Astrocyte (in vitro differentiated cells and primary cell): Measurements from ENCODE around the gene PTPRK. TPM values are rescaled to one million over a fixed set of nuclear protein-coding genes. Genes with fewer than 3 reads are reported as not detected.

Source experiments
- DNase-seq: peaks from one replicate; pipeline ENCODE4 v3.0.0-alpha.2; 2010; ENCODE audit warnings: low read depth
- FAIRE-seq: peaks from 2 replicates; lab custom pipeline; 2011; peaks lifted over from hg19 to GRCh38; lab: Jason Lieb, UNC
- H2AFZ ChIP-seq: 2 replicates; pipeline ENCODE4 v1.6.0; 2012; ENCODE audit warnings: low read depth, low read length, inconsistent platforms
- H3K27ac ChIP-seq: 2 replicates; pipeline ENCODE4 v1.5.1; 2011; ENCODE audit warnings: low read depth, low read length, inconsistent platforms
- H3K27me3 ChIP-seq: 2 replicates; pipeline ENCODE4 v1.6.0; 2011; ENCODE audit warnings: low read length, inconsistent platforms; ENCODE audit not compliant: insufficient read depth
- H3K36me3 ChIP-seq: 2 replicates; pipeline ENCODE4 v1.5.1; 2011; ENCODE audit warnings: low read length, inconsistent platforms; ENCODE audit not compliant: insufficient read depth
- H3K4me1 ChIP-seq: 2 replicates; pipeline ENCODE4 v1.5.1; 2011; ENCODE audit warnings: low read length, inconsistent platforms; ENCODE audit not compliant: insufficient read depth
- H3K4me2 ChIP-seq: 2 replicates; pipeline ENCODE4 v1.6.0; 2012; ENCODE audit warnings: low read length, inconsistent platforms
- H3K4me3 ChIP-seq: 2 replicates; pipeline ENCODE4 v1.5.1; 2011; ENCODE audit warnings: low read depth, mild to moderate bottlenecking, low read length, inconsistent platforms; ENCODE audit not compliant: insufficient read depth
- H3K79me2 ChIP-seq: 2 replicates; pipeline ENCODE4 v1.6.0; 2012; ENCODE audit warnings: mild to moderate bottlenecking, low read length, inconsistent platforms; ENCODE audit not compliant: insufficient read depth
- H3K9ac ChIP-seq: 2 replicates; pipeline ENCODE4 v1.6.0; 2012; ENCODE audit warnings: mild to moderate bottlenecking, low read length, inconsistent platforms
- H3K9me3 ChIP-seq: 2 replicates; pipeline ENCODE4 v1.5.1; 2012; ENCODE audit warnings: low read depth, mild to moderate bottlenecking, low read length, inconsistent platforms; ENCODE audit not compliant: insufficient read depth
- H4K20me1 ChIP-seq: 2 replicates; pipeline ENCODE4 v1.6.0; 2012; ENCODE audit warnings: low read length, inconsistent platforms; ENCODE audit not compliant: insufficient read depth
- H3K27ac Mint-ChIP-seq: one replicate; pipeline ENCODE4 v1.8.0; 2021; ENCODE audit warnings: mild to moderate bottlenecking, mixed read lengths; ENCODE audit not compliant: unreplicated experiment
- H3K27me3 Mint-ChIP-seq: one replicate; pipeline ENCODE4 v1.8.0; 2021; ENCODE audit warnings: low read depth, mixed read lengths; ENCODE audit not compliant: unreplicated experiment
- H3K36me3 Mint-ChIP-seq: one replicate; pipeline ENCODE4 v1.8.0; 2021; ENCODE audit warnings: low read depth, mixed read lengths; ENCODE audit not compliant: unreplicated experiment
- H3K4me1 Mint-ChIP-seq: one replicate; pipeline ENCODE4 v1.8.0; 2021; ENCODE audit warnings: low read depth, mixed read lengths; ENCODE audit not compliant: unreplicated experiment
- H3K4me3 Mint-ChIP-seq: one replicate; pipeline ENCODE4 v1.8.0; 2021; ENCODE audit warnings: mild to moderate bottlenecking, moderate library complexity, mixed read lengths; ENCODE audit not compliant: unreplicated experiment
- H3K9me3 Mint-ChIP-seq: one replicate; pipeline ENCODE4 v1.8.0; 2021; ENCODE audit warnings: mild to moderate bottlenecking, mixed read lengths; ENCODE audit not compliant: unreplicated experiment
- EZH2 ChIP-seq: IDR thresholded peaks from 2 replicates; pipeline ENCODE4 v1.6.1; 2012; ENCODE audit warnings: mild to moderate bottlenecking, low read length, inconsistent platforms; ENCODE audit not compliant: insufficient read depth
- total RNA-seq: library from RNA; stranded (reverse); gene quantifications from 2 replicates; pipeline ENCODE4 v1.2.1, GENCODE V29; 2021
- TF ChIP-seq, protein P1 (sequence below): IDR thresholded peaks from 2 replicates; pipeline ENCODE4 v1.5.1; 2011; ENCODE audit warnings: low read depth, mild to moderate bottlenecking, inconsistent platforms, low read length, moderate library complexity; ENCODE audit not compliant: insufficient read depth

The PTPRK gene
- total RNA-seq, 1 donor from 2014 or later = 159 TPM

DNA sequence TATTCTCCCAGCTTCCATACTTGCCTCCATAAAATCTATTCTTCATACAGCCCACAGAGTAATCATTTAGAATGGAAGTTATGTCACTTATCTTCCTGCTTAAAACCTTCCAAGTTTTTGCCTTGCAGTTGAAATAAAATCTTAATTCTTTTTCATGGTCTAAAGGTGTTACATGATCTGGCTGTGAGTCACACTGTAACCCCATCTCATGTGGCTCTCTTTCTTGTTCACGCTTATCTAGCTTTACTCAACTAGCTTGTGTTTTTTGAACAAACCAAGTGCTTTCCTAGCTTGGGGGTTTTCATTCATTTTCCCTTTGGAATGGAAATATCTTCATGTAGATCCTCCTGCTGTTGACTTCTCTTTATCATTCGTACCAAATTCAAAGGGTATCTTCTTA is 596.0 kb downstream of the PTPRK start:
- H3K27me3 ChIP-seq = no peaks in the 10 kb centered on the region
- FAIRE-seq = peak; percentile 66

DNA sequence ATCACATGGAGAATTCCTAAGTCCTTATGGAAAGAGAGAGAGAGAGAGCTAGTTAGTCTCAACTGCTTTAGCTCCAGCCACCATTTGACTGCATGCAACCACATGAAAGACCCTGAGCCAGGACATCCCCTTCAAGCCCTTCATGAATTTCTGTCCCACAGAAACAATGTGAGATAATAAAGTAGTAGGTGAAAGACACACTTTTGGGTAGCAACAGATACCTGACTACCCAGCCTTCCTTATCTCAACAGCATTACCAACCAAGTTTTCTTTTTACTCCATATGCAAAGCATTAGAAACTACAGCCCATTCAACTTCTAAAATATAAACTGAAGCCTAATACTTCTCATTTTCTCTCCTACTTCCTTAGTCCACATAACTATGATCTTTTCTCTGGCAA is 596.4 kb downstream of the PTPRK start:
- H3K27me3 ChIP-seq = no peaks in the 10 kb centered on the region
- H3K4me3 ChIP-seq = no peak overlapping the region
- H3K36me3 ChIP-seq = no peaks in the 10 kb centered on the region
- H3K9me3 ChIP-seq = no peaks in the 10 kb centered on the region
- H3K4me1 ChIP-seq = no peaks in the 10 kb centered on the region
- Mint-ChIP-seq H3K4me1 (peaks cover 6% of the 10 kb centered on the region), H3K36me3 (no peaks in the 10 kb centered on the region), H3K27ac (no peak overlapping the region), H3K4me3 (no peak overlapping the region), H3K27me3 (no peaks in the 10 kb centered on the region), H3K9me3 (peaks cover 9% of the 10 kb centered on the region)
- H3K27ac ChIP-seq = no peak overlapping the region
- H3K4me2 ChIP-seq = no peak overlapping the region
- no peak for TF ChIP-seq EZH2
- TF ChIP-seq, protein P1, sequence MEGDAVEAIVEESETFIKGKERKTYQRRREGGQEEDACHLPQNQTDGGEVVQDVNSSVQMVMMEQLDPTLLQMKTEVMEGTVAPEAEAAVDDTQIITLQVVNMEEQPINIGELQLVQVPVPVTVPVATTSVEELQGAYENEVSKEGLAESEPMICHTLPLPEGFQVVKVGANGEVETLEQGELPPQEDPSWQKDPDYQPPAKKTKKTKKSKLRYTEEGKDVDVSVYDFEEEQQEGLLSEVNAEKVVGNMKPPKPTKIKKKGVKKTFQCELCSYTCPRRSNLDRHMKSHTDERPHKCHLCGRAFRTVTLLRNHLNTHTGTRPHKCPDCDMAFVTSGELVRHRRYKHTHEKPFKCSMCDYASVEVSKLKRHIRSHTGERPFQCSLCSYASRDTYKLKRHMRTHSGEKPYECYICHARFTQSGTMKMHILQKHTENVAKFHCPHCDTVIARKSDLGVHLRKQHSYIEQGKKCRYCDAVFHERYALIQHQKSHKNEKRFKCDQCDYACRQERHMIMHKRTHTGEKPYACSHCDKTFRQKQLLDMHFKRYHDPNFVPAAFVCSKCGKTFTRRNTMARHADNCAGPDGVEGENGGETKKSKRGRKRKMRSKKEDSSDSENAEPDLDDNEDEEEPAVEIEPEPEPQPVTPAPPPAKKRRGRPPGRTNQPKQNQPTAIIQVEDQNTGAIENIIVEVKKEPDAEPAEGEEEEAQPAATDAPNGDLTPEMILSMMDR = no peak
- no peak for FAIRE-seq
- H3K79me2 ChIP-seq = no peaks in the 10 kb centered on the region
- no peak for DNase-seq
- no peaks in the 10 kb centered on the region for H4K20me1 ChIP-seq
- H3K9ac ChIP-seq = no peak overlapping the region
- no peak overlapping the region for H2AFZ ChIP-seq

More for the DNA sequence above, 596.0 kb downstream of the PTPRK start:
- no peaks in the 10 kb centered on the region for H3K79me2 ChIP-seq
- Mint-ChIP-seq H3K4me3 (no peak overlapping the region), H3K4me1 (peaks cover 6% of the 10 kb centered on the region), H3K27ac (no peak overlapping the region), H3K36me3 (no peaks in the 10 kb centered on the region), H3K9me3 (peaks cover 9% of the 10 kb centered on the region), H3K27me3 (no peaks in the 10 kb centered on the region)
- no peaks in the 10 kb centered on the region for H4K20me1 ChIP-seq
- peak; percentile 60 for DNase-seq
- no peak overlapping the region for H3K4me3 ChIP-seq
- TF ChIP-seq EZH2 = no peak
- TF ChIP-seq, protein P1 = no peak
- H3K4me2 ChIP-seq = no peak overlapping the region
- H2AFZ ChIP-seq = no peak overlapping the region
- H3K4me1 ChIP-seq = no peaks in the 10 kb centered on the region
- H3K9me3 ChIP-seq = no peaks in the 10 kb centered on the region
- no peak overlapping the region for H3K9ac ChIP-seq
- no peaks in the 10 kb centered on the region for H3K36me3 ChIP-seq
- no peak overlapping the region for H3K27ac ChIP-seq

DNA sequence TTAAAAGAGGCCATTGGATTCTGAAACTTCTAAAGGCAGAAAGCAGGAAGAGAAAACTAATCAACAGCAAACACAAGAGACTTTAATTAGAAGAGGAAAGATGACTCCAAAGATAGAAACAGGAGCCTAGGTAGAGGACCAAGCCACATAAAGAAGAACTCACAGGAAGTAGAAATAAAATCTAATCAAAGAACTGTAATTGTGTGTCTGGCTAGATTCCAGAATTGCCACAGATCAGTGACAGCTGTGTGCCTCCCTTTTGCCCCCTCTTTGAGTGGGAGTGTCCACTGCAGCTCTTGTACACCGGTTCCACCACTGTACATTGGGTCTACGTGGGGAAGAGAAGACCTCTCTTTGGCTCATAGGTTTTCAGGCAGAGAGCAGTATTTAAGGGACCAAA is 597.3 kb downstream of the PTPRK start:
- no peak overlapping the region for H3K27ac Mint-ChIP-seq
- peaks cover 6% of the 10 kb centered on the region for H3K4me1 Mint-ChIP-seq
- H3K4me2 ChIP-seq = no peak overlapping the region
- H3K4me3 Mint-ChIP-seq = no peak overlapping the region
- no peaks in the 10 kb centered on the region for H3K36me3 ChIP-seq
- no peaks in the 10 kb centered on the region for H3K79me2 ChIP-seq
- no peaks in the 10 kb centered on the region for H3K4me1 ChIP-seq
- H3K9me3 Mint-ChIP-seq = peaks cover 4% of the 10 kb centered on the region
- no peak for FAIRE-seq
- H3K27me3 ChIP-seq = no peaks in the 10 kb centered on the region
- H3K4me3 ChIP-seq = no peak overlapping the region
- TF ChIP-seq, protein P1 = no peak
- no peak for TF ChIP-seq EZH2
- no peak overlapping the region for H3K9ac ChIP-seq
- no peaks in the 10 kb centered on the region for H3K9me3 ChIP-seq
- no peaks in the 10 kb centered on the region for H4K20me1 ChIP-seq
- H3K36me3 Mint-ChIP-seq = no peaks in the 10 kb centered on the region
- no peaks in the 10 kb centered on the region for H3K27me3 Mint-ChIP-seq
- no peak for DNase-seq
- H3K27ac ChIP-seq = no peak overlapping the region
- no peak overlapping the region for H2AFZ ChIP-seq
